ENCODE data around the gene C14orf132. TPM values are rescaled to one million over a fixed set of nuclear protein-coding genes. Genes with fewer than 3 reads are reported as not detected.

Gene C14orf132
- total RNA-seq, result 1 to 10 TPM; 2.7 to 3.7 (median 3.0) TPM

- no peaks in the 10 kb centered on the region for H3K9me3 ChIP-seq
- peak within 1 kb of the TSS; percentile 38 to 63 (median 58) for H3K4me3 ChIP-seq (replicated peaks in 1 of 3)
- WGBS, 2 donors, result 2 to 4% methylated on average over 14 to 18 of the region's 72 CpGs
- no peaks in the 10 kb centered on the region for H3K36me3 ChIP-seq
- H3K27ac ChIP-seq, result peak within 1 kb of the TSS in 2 of 3 donors; percentile 52 to 63
- H3K27me3 ChIP-seq, result no peaks in the 10 kb centered on the region
- peak; percentile 58 to 61 for DNase-seq
- peaks cover 12 to 32% of the 10 kb centered on the region in 2 donors for H3K4me1 ChIP-seq
- intact Hi-C loops (cut with DNase I), result no loop called here
- TF ChIP-seq CTCF (IDR thresholded peaks at IDR 0.05) (no peak), POLR2A (IDR thresholded peaks at IDR 0.05) (peak in 1 of 2 donors; percentile 53)
These were observed at the start of gene C14orf132 for GRCh38 chr14:96038920-96039632. TSS of gene C14orf132 (plus strand) at chr14:96039362. CDS start at chr14:96039501, 139 bp downstream.

- no peaks in the 10 kb centered on the region for H3K4me1 ChIP-seq
- H3K9me3 ChIP-seq, result no peaks in the 10 kb centered on the region
- intact Hi-C loops (cut with DNase I), result loop anchor here (5.0 kb wide), 1 partner anchor 432 kb away; no protein-coding TSS in a partner anchor
- WGBS, 2 donors, result 41 to 43% methylated on average over 5 of the region's 5 CpGs
- H3K27me3 ChIP-seq, result peaks cover 5% of the 10 kb centered on the region
- no peaks in the 10 kb centered on the region for H3K36me3 ChIP-seq
- no peak overlapping the region for H3K4me3 ChIP-seq (replicated peaks in 1 of 3)
- peak; percentile 20 to 25 for DNase-seq
- TF ChIP-seq CTCF (IDR thresholded peaks at IDR 0.05) (peak; percentile 56 to 88 (median 80)), POLR2A (IDR thresholded peaks at IDR 0.05) (no peak)
- H3K27ac ChIP-seq, result no peak overlapping the region
These were observed 45.2 kb upstream of the C14orf132 start for GRCh38 chr14:95993768-95994592.

- H3K27me3 ChIP-seq, result peaks cover 5% of the 10 kb centered on the region
- 20 to 24% methylated on average over 3 of the region's 3 CpGs for WGBS, 2 donors
- no peak for DNase-seq
- no peak overlapping the region for H3K4me3 ChIP-seq (replicated peaks in 1 of 3)
- no peaks in the 10 kb centered on the region for H3K9me3 ChIP-seq
- H3K27ac ChIP-seq, result no peak overlapping the region
- H3K36me3 ChIP-seq, result no peaks in the 10 kb centered on the region
- H3K4me1 ChIP-seq, result no peaks in the 10 kb centered on the region
- no peak for TF ChIP-seq CTCF (IDR thresholded peaks at IDR 0.05)
- TF ChIP-seq POLR2A (IDR thresholded peaks at IDR 0.05), result no peak
- intact Hi-C loops (cut with DNase I), result loop anchor here (5.0 kb wide), 1 partner anchor 432 kb away; no protein-coding TSS in a partner anchor
These were observed 44.6 kb upstream of the C14orf132 start for GRCh38 chr14:95994593-95994928.

GRCh38 chr14:95998656-95999055, 40.5 kb upstream of the C14orf132 start:
- Histone ChIP-seq H3K4me3 (replicated peaks in 1 of 3) (no peak overlapping the region), H3K27me3 (peaks cover 5% of the 10 kb centered on the region), H3K36me3 (no peaks in the 10 kb centered on the region), H3K27ac (no peak overlapping the region), H3K9me3 (no peaks in the 10 kb centered on the region), H3K4me1 (no peaks in the 10 kb centered on the region)
- WGBS, 2 donors, result 27 to 46% methylated on average over 1 of the region's 1 CpG
- no peak for DNase-seq
- intact Hi-C loops (cut with DNase I), result no loop called here
- peak in 2 of 6 experiments; percentile 23 to 25 for TF ChIP-seq CTCF (IDR thresholded peaks at IDR 0.05)
- no peak for TF ChIP-seq POLR2A (IDR thresholded peaks at IDR 0.05)
